Liver (tissue), 9 donors: ENCODE measurements around the gene GMPS. TPM values are rescaled to one million over a fixed set of nuclear protein-coding genes. Genes with fewer than 3 reads are reported as not detected.

Source experiments
- DNase-seq: peaks from one replicate; pipeline ENCODE4 v3.0.0-alpha.2; 2017; ENCODE audit warnings: low spot score
- H3K27ac ChIP-seq, 2 donors: one replicate each; pipeline ENCODE4 v1.7.0; 2013; ENCODE audit warnings: inconsistent platforms in 2 of 2, low read length in 2 of 2, control low read depth in 1 of 2, low read depth in 1 of 2, mild to moderate bottlenecking in 1 of 2
- H3K27me3 ChIP-seq, 4 donors: one replicate each; pipeline versions ENCODE4 v1.6.1 to v1.7.0; 2013; ENCODE audit warnings: low read length in 3 of 4, inconsistent platforms in 1 of 4, mild to moderate bottlenecking in 1 of 4, moderate library complexity in 1 of 4; ENCODE audit not compliant: control insufficient read depth in 4 of 4, insufficient read depth in 4 of 4
- H3K36me3 ChIP-seq, 4 donors: one replicate each; pipeline versions ENCODE4 v1.6.1 to v1.7.0; 2013; ENCODE audit warnings: low read length in 3 of 4, mild to moderate bottlenecking in 3 of 4, low read depth in 1 of 4, moderate library complexity in 1 of 4; ENCODE audit not compliant: control insufficient read depth in 4 of 4, insufficient read depth in 3 of 4
- H3K4me1 ChIP-seq, 4 donors: one replicate each; pipeline versions ENCODE4 v1.6.1 to v1.7.0; 2013; ENCODE audit warnings: low read length in 3 of 4, mild to moderate bottlenecking in 3 of 4, moderate library complexity in 1 of 4; ENCODE audit not compliant: control insufficient read depth in 4 of 4, insufficient read depth in 4 of 4
- H3K4me3 ChIP-seq, 3 donors: one replicate each; pipeline versions ENCODE4 v1.6.1 to v1.7.0; 2013; ENCODE audit warnings: low read length in 3 of 3, control low read depth in 1 of 3, low read depth in 1 of 3, mild to moderate bottlenecking in 1 of 3
- H3K9ac ChIP-seq, 2 donors: one replicate each; pipeline ENCODE4 v1.7.0; 2013; ENCODE audit warnings: low read length in 2 of 2, mild to moderate bottlenecking in 2 of 2, moderate library complexity in 2 of 2, control low read depth in 1 of 2, low read depth in 1 of 2
- H3K9me3 ChIP-seq, 4 donors: one replicate each; pipeline versions ENCODE4 v1.6.1 to v1.7.0; 2013; ENCODE audit warnings: low read length in 3 of 4; ENCODE audit not compliant: control insufficient read depth in 4 of 4
- CTCF ChIP-seq: fragments of 150-350 bp; IDR thresholded peaks from 2 replicates; pipeline ENCODE4 v1.5.1; 2017; ENCODE audit warnings: improper control_type of control experiment, low read depth, low read length; ENCODE audit not compliant: missing input control
- FOXA1 ChIP-seq: IDR thresholded peaks from 2 replicates; pipeline ENCODE4 v1.6.1; 2016; ENCODE audit warnings: antibody characterized with exemption
- GABPA ChIP-seq, 2 donors: IDR thresholded peaks in 1 of 2; conservative IDR thresholded peaks in 1 of 2; 2 replicates each; pipeline ENCODE4 v1.6.1; 2016; ENCODE audit warnings: antibody characterized with exemption in 2 of 2, mild to moderate bottlenecking in 1 of 2, moderate library complexity in 1 of 2
- HNF4A ChIP-seq, 2 donors: conservative IDR thresholded peaks; 2 replicates each; pipeline ENCODE4 v1.6.1; 2016; ENCODE audit warnings: antibody characterized with exemption in 2 of 2, mild to moderate bottlenecking in 2 of 2
- HNF4G ChIP-seq: IDR thresholded peaks from 2 replicates; pipeline ENCODE4 v1.6.1; 2016; ENCODE audit warnings: antibody characterized with exemption
- MAX ChIP-seq: IDR thresholded peaks from 2 replicates; pipeline ENCODE4 v1.6.1; 2016; ENCODE audit warnings: antibody characterized with exemption
- NR2F2 ChIP-seq: IDR thresholded peaks from 2 replicates; pipeline ENCODE4 v1.6.1; 2016; ENCODE audit warnings: antibody characterized with exemption
- RAD21 ChIP-seq, 2 donors: IDR thresholded peaks; 2 replicates each; pipeline ENCODE4 v1.6.1; 2016; ENCODE audit warnings: antibody characterized with exemption in 2 of 2, mild to moderate bottlenecking in 2 of 2
- REST ChIP-seq: IDR thresholded peaks from 2 replicates; pipeline ENCODE4 v1.6.1; 2016; ENCODE audit warnings: antibody characterized with exemption, mild to moderate bottlenecking
- RXRA ChIP-seq, 2 donors: IDR thresholded peaks; 2 replicates each; pipeline ENCODE4 v1.6.1; 2017 to 2018; ENCODE audit warnings: antibody characterized with exemption in 2 of 2, mild to moderate bottlenecking in 1 of 2
- YY1 ChIP-seq: IDR thresholded peaks from 2 replicates; pipeline ENCODE4 v1.6.1; 2016; ENCODE audit warnings: antibody characterized with exemption, mild to moderate bottlenecking
- ZBTB33 ChIP-seq: IDR thresholded peaks from 2 replicates; pipeline ENCODE4 v1.6.1; 2016; ENCODE audit warnings: antibody characterized with exemption
- WGBS: extraction: QIAGEN DNeasy Blood & Tissue Kit; methylation state at CpG from one replicate; pipeline ENCODE4 v1.1.7; 2013; 5-methylcytosine and 5-hydroxymethylcytosine counted together
- polyA plus RNA-seq, 2 donors: library from polyadenylated mRNA; stranded (reverse) in 1 of 2; unstranded in 1 of 2; fragments of 200-250 nt in 1 of 2; fragments of >200 nt in 1 of 2; fragmentation: Nextera tagmentation in 1 of 2; extraction: Ambion mirVana in 1 of 2; gene quantifications; one replicate each; pipeline versions ENCODE4 v1.2.1 to v1.2.3, GENCODE V29; 2013 to 2015
- total RNA-seq, 2 donors: library from RNA; depleted of rRNA; stranded (reverse); fragments of >200 nt; gene quantifications; one replicate each; pipeline ENCODE4 v1.2.3, GENCODE V29; 2014
- donor health status: healthy.
- donor health status: healthy.
- donor health status: healthy.
- donor health status: healthy.
- donor health status: healthy.

The GMPS gene
- total and polyA plus RNA-seq, 4 donors = 10.8 to 16.1 (median 14.8) TPM

- TF ChIP-seq ZBTB33 (no peak), RAD21 (IDR thresholded peaks at IDR 0.05) (no peak), HNF4G (no peak), CTCF (no peak)
Observed at GRCh38 chr3:155946178-155946577, 75.7 kb downstream of the GMPS start (continued).

GRCh38 chr3:155948476-155948875, 78.0 kb downstream of the GMPS start:
- WGBS = 89% methylated on average over 4 of the region's 4 CpGs
- no peaks in the 10 kb centered on the region for H3K36me3 ChIP-seq
- no peak overlapping the region for H3K27ac ChIP-seq
- H3K9me3 ChIP-seq = no peaks in the 10 kb centered on the region
- no peak for DNase-seq
- no peaks in the 10 kb centered on the region for H3K27me3 ChIP-seq
- no peaks in the 10 kb centered on the region for H3K4me1 ChIP-seq
- TF ChIP-seq HNF4G = no peak
- no peak for TF ChIP-seq RXRA (IDR thresholded peaks at IDR 0.05)
- no peak for TF ChIP-seq ZBTB33
- TF ChIP-seq CTCF = no peak
- no peak for TF ChIP-seq REST
- TF ChIP-seq RAD21 (IDR thresholded peaks at IDR 0.05) = no peak
- no peak for TF ChIP-seq HNF4A (conservative IDR thresholded peaks at IDR 0.05)
- no peak for TF ChIP-seq YY1
- TF ChIP-seq NR2F2 = no peak
- no peak for TF ChIP-seq GABPA (IDR thresholded peaks at IDR 0.05 in 1 of 2, conservative IDR thresholded peaks at IDR 0.05 in 1 of 2)
- TF ChIP-seq FOXA1 = no peak
- no peak for TF ChIP-seq MAX
- H3K9ac ChIP-seq = no peak overlapping the region
- no peak overlapping the region for H3K4me3 ChIP-seq
